ENCODE measurements around the gene RIN3.

DNA sequence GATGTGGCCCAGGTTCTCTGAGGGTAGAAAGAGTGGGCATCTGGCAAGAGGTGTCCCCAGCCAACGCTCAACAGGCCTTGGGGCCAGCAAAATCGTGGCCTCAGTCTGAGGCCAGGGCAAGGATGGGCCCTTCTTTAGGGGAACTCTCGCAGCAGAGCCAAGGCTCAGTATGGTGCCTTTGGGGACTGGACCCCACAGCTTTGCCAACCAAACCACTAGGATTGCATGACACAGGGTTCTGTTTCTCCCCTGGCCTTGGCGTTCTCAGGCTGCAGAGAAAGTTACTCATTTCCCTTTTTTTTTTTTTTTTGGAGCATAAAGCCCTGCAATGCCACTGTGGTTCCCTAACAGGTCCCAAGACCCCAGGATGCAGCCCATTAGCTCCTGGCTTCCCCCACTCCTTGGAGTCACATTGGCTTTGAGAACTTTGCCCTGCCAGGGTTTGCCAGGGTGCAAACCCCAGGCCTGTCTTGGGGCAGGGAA, 134.3 kb downstream of the RIN3 start:
- TF ChIP-seq, protein P1, sequence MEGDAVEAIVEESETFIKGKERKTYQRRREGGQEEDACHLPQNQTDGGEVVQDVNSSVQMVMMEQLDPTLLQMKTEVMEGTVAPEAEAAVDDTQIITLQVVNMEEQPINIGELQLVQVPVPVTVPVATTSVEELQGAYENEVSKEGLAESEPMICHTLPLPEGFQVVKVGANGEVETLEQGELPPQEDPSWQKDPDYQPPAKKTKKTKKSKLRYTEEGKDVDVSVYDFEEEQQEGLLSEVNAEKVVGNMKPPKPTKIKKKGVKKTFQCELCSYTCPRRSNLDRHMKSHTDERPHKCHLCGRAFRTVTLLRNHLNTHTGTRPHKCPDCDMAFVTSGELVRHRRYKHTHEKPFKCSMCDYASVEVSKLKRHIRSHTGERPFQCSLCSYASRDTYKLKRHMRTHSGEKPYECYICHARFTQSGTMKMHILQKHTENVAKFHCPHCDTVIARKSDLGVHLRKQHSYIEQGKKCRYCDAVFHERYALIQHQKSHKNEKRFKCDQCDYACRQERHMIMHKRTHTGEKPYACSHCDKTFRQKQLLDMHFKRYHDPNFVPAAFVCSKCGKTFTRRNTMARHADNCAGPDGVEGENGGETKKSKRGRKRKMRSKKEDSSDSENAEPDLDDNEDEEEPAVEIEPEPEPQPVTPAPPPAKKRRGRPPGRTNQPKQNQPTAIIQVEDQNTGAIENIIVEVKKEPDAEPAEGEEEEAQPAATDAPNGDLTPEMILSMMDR (IDR thresholded peaks at IDR 0.05; ENCODE audit: insufficient read depth, low read depth, low read length), result no peak
- TF ChIP-seq EZH2 (IDR thresholded peaks at IDR 0.05; ENCODE audit: insufficient read depth, low read length), result no peak

Data from astrocyte (in vitro differentiated cells and primary cell).